K562 (cell line): ENCODE results near the gene GRHPR. TPM values are rescaled to one million over a fixed set of nuclear protein-coding genes. Genes with fewer than 3 reads are reported as not detected.

Source experiments
- CBFA2T2 ChIP-seq: fragments of 450-650 bp; conservative IDR thresholded peaks from 2 replicates; pipeline ENCODE4 v1.6.1; 2017; ENCODE audit warnings: mild to moderate bottlenecking
- CBFA2T3 ChIP-seq: fragments of 450-650 bp; IDR thresholded peaks from 2 replicates; pipeline ENCODE4 v1.6.1; 2017
- CBFB ChIP-seq: sonication (generic); formaldehyde crosslinking; IDR thresholded peaks from 2 replicates; pipeline ENCODE4 v1.4.0; 2020; ENCODE audit warnings: mild to moderate bottlenecking, missing genetic modification reagents
- CHAMP1 ChIP-seq: fragments of 450-650 bp; IDR thresholded peaks from 2 replicates; pipeline ENCODE4 v1.6.1; 2016; ENCODE audit warnings: mild to moderate bottlenecking
- CLOCK ChIP-seq: fragments of 250-450 bp; sonication (Bioruptor Pico); IDR thresholded peaks from 2 replicates; pipeline ENCODE4 v1.4.0; 2020; ENCODE audit warnings: mild to moderate bottlenecking, moderate library complexity, borderline replicate concordance
- E2F6 ChIP-seq, 2 experiments: IDR thresholded peaks; 2 replicates each; pipeline ENCODE4 v1.6.1; 2011; ENCODE audit warnings: borderline replicate concordance in 1 of 2, control low read depth in 1 of 2, low read depth in 1 of 2, low read length in 1 of 2, mild to moderate bottlenecking in 1 of 2, mixed read lengths in 1 of 2, moderate library complexity in 1 of 2; ENCODE audit not compliant: insufficient read depth in 1 of 2, insufficient read length in 1 of 2, poor library complexity in 1 of 2, severe bottlenecking in 1 of 2; ENCODE audit errors: extremely low read depth in 1 of 2
- EGR1 ChIP-seq: fragments of 450-650 bp; conservative IDR thresholded peaks from 2 replicates; pipeline ENCODE4 v1.6.1; 2017; ENCODE audit warnings: mild to moderate bottlenecking
- ESRRA ChIP-seq: fragments of 450-650 bp; IDR thresholded peaks from 2 replicates; pipeline ENCODE4 v1.6.1; 2014; ENCODE audit warnings: low read depth, mild to moderate bottlenecking, moderate library complexity, borderline replicate concordance
- MAX ChIP-seq: sonication (generic); formaldehyde crosslinking; IDR thresholded peaks from 2 replicates; pipeline ENCODE4 v1.9.0; 2022; ENCODE audit warnings: mild to moderate bottlenecking, missing genetic modification reagents
- NCOA4 ChIP-seq: fragments of 450-650 bp; IDR thresholded peaks from 2 replicates; pipeline ENCODE4 v1.6.1; 2018; ENCODE audit warnings: mild to moderate bottlenecking; ENCODE audit not compliant: partially characterized antibody
- NELFE ChIP-seq: IDR thresholded peaks from 2 replicates; pipeline ENCODE4 v1.6.1; 2011; ENCODE audit warnings: mild to moderate bottlenecking; ENCODE audit not compliant: insufficient read depth, insufficient read length
- RCOR1 ChIP-seq, 2 experiments: IDR thresholded peaks; 2 replicates each; pipeline ENCODE4 v1.6.1; 2012; ENCODE audit warnings: low read depth in 2 of 2, low read length in 2 of 2, borderline replicate concordance in 1 of 2, improper control_type of control experiment in 1 of 2
- SRSF7 ChIP-seq: fragments of 200-400 bp; formaldehyde crosslinking; optimal IDR thresholded peaks from 2 replicates; pipeline ENCODE3; 2017; ENCODE audit warnings: mild to moderate bottlenecking, low read depth, low read length
- TAF1 ChIP-seq: IDR thresholded peaks from 2 replicates; pipeline ENCODE4 v1.6.1; 2011; ENCODE audit warnings: mild to moderate bottlenecking, low read length, moderate library complexity; ENCODE audit not compliant: insufficient read depth, control insufficient read depth, severe bottlenecking; ENCODE audit errors: extremely low read depth
- USF1 ChIP-seq: sonication (generic); formaldehyde crosslinking; IDR thresholded peaks from 2 replicates; pipeline ENCODE4 v1.9.0; 2022; ENCODE audit warnings: mild to moderate bottlenecking, missing genetic modification reagents
- ZBTB7A ChIP-seq: IDR thresholded peaks from 2 replicates; pipeline ENCODE4 v1.6.1; 2011; ENCODE audit warnings: low read depth, mild to moderate bottlenecking, low read length, moderate library complexity, borderline replicate concordance; ENCODE audit not compliant: control insufficient read depth
- ZEB2 ChIP-seq: fragments of 450-650 bp; IDR thresholded peaks from 2 replicates; pipeline ENCODE4 v1.6.1; 2016
- ZNF197 ChIP-seq: fragments of 200-800 bp; sonication (Bioruptor generic); IDR thresholded peaks from 2 replicates; pipeline ENCODE4 v1.6.1; 2016; ENCODE audit warnings: low read depth, missing genetic modification characterization, missing compliant biosample characterization
- ZNF224 ChIP-seq: sonication (generic); formaldehyde crosslinking; IDR thresholded peaks from 2 replicates; pipeline ENCODE4 v1.8.0; 2022; ENCODE audit warnings: mild to moderate bottlenecking, missing genetic modification reagents
- polyA plus RNA-seq, 8 experiments: library from polyadenylated mRNA; depleted of rRNA in 4 of 8; stranded (reverse) in 5 of 8; unstranded in 3 of 8; fragments of >200 nt; fragmentation: Nextera tagmentation in 2 of 8; fragmentation: Illumina TruSeq in 1 of 8; extraction: Ambion mirVana in 2 of 8; extraction: Trizol in 1 of 8; gene quantifications; 2 replicates each; pipeline versions ENCODE4 v1.2.1 to v1.2.3, GENCODE V29; 2011 to 2014; ENCODE audit warnings: inconsistent platforms in 1 of 8, missing spikeins in 1 of 8
- total RNA-seq, 7 experiments: library from RNA; depleted of rRNA in 6 of 7; stranded (reverse); fragments of >200 nt in 6 of 7; fragmentation: Illumina TruSeq in 2 of 7; extraction: Trizol in 2 of 7; gene quantifications; 2 replicates each; pipeline versions ENCODE4 v1.2.1 to v1.2.3, GENCODE V29; 2011 to 2021; ENCODE audit warnings: low replicate concordance in 1 of 7

GRHPR gene
- total and polyA plus RNA-seq, 9 of the 15 experiments (the other 6 are each of a cell fraction or from before 2014, with no cell fraction given) = 38.9 to 144 (median 120) TPM

- TF ChIP-seq MAX = peak; percentile 75
- peak; percentile 51 for TF ChIP-seq USF1 (CRISPR knock-in tag)
- TF ChIP-seq TAF1 = no peak
- TF ChIP-seq RCOR1 (IDR thresholded peaks at IDR 0.05; ENCODE audit: borderline replicate concordance in 1 of 2, low read depth in 2 of 2, low read length in 2 of 2) = 0 out of 4 replicates have a peak, but pooled peaks of 1 of the 2 experiments have one; percentile 28
- TF ChIP-seq CBFB (CRISPR knock-in tag) = peak; percentile 74; the same call in 1 of the 2 replicates
- TF ChIP-seq ESRRA = peak; percentile 72; the same call in 1 of the 2 replicates
- TF ChIP-seq CHAMP1 = no peak
- TF ChIP-seq ZBTB7A = peak; percentile 50; the same call in 1 of the 2 replicates
- TF ChIP-seq E2F6 (IDR thresholded peaks at IDR 0.05; ENCODE audit: borderline replicate concordance in 1 of 2, extremely low read depth in 1 of 2, insufficient read depth in 1 of 2, insufficient read length in 1 of 2, low read depth in 1 of 2, low read length in 1 of 2, poor library complexity in 1 of 2, severe bottlenecking in 1 of 2) = peak in 1 of 2 experiments; percentile 9
- no peak for TF ChIP-seq NELFE
- TF ChIP-seq ZEB2 = peak; percentile 63; the same call in 1 of the 2 replicates
- TF ChIP-seq CBFA2T2 = peak; percentile 65
- no peak for TF ChIP-seq ZNF224
- TF ChIP-seq CLOCK (CRISPR knock-in tag) = no peak
- peak; percentile 68 for TF ChIP-seq CBFA2T3
- no peak for TF ChIP-seq EGR1
- TF ChIP-seq SRSF7 = no peak
- no peak for TF ChIP-seq NCOA4
- TF ChIP-seq ZNF197 = no peak
These were observed 13.4 kb upstream of the GRHPR start (continued) for GRCh38 chr9:37408933-37409710.
